HG03097 (cell line): ENCODE data around the gene DFFB.
A peak's percentile ranks its signal among the peaks of the same experiment; 100 is the strongest.

ENCODE experiments used
- ATAC-seq: cut with Tn5 transposase; IDR thresholded peaks from one replicate; pipeline ENCODE4 v1.9.1; 2021; ENCODE audit not compliant: unreplicated experiment, low FRiP score

Gene DFFB

GRCh38 chr1:3894626-3895278, 37.5 kb downstream of the DFFB start:
- no peak for ATAC-seq

- no peak for ATAC-seq
Observed at GRCh38 chr1:3895279-3895950, 38.1 kb downstream of the DFFB start.

- ATAC-seq = no peak
Observed at GRCh38 chr1:3895951-3896325, 38.7 kb downstream of the DFFB start.

GRCh38 chr1:3896396-3897000, 39.2 kb downstream of the DFFB start:
- no peak for ATAC-seq

- no peak for ATAC-seq
Observed at GRCh38 chr1:3898475-3898735, 41.1 kb downstream of the DFFB start.

- no peak for ATAC-seq
Observed at GRCh38 chr1:3898994-3899753, 41.9 kb downstream of the DFFB start.

- ATAC-seq = no peak
Observed at GRCh38 chr1:3899754-3900149, 42.5 kb downstream of the DFFB start.

GRCh38 chr1:3900150-3900968, 43.1 kb downstream of the DFFB start, which contains the start of gene C1orf174:
Gene C1orf174 (minus strand): TSS chr1:3900272. CDS start chr1:3900186, 86 bp downstream.
- ATAC-seq = peak; percentile 66

GRCh38 chr1:3900969-3901529, 43.8 kb downstream of the DFFB start:
- ATAC-seq = peak; percentile 37

GRCh38 chr1:3902111-3902511, 44.8 kb downstream of the DFFB start:
- no peak for ATAC-seq

GRCh38 chr1:3902571-3903091, 45.4 kb downstream of the DFFB start:
- no peak for ATAC-seq

- no peak for ATAC-seq
Observed at GRCh38 chr1:3903141-3904005, 46.1 kb downstream of the DFFB start.

GRCh38 chr1:3904006-3904842, 46.9 kb downstream of the DFFB start:
- ATAC-seq = no peak

- no peak for ATAC-seq
Observed at GRCh38 chr1:3904843-3905185, 47.5 kb downstream of the DFFB start.

GRCh38 chr1:3905266-3905952, 48.1 kb downstream of the DFFB start:
- no peak for ATAC-seq

- ATAC-seq = no peak
Observed at GRCh38 chr1:3905953-3906671, 48.8 kb downstream of the DFFB start.

- ATAC-seq = no peak
Observed at GRCh38 chr1:3906672-3907020, 49.4 kb downstream of the DFFB start.
